Cortex of kidney (tissue), 1 donor: ENCODE data around the gene PNMA6E.
"Not testable (repeated sequence)": the region's sequence is repeated elsewhere in the genome, so short reads cannot be mapped to it uniquely, and the experiment has no call there.

Experiments used
- DNase-seq: peaks from one replicate; lab custom pipeline; 2025; lab: John Stamatoyannopoulos, UW

PNMA6E gene

GRCh38 chrX:153408221-153408721 lies 7.1 kb upstream of the PNMA6E start:
- no peak for DNase-seq

- DNase-seq = no peak
Observed at GRCh38 chrX:153407736-153408135, 6.6 kb upstream of the PNMA6E start.

- DNase-seq = no peak
Observed at GRCh38 chrX:153406903-153407302, 5.8 kb upstream of the PNMA6E start.

- no peak for DNase-seq
Observed at GRCh38 chrX:153406011-153406410, 4.9 kb upstream of the PNMA6E start.

GRCh38 chrX:153405426-153405825 lies 4.3 kb upstream of the PNMA6E start:
- DNase-seq = no peak

GRCh38 chrX:153404333-153404732 lies 3.2 kb upstream of the PNMA6E start:
- DNase-seq = not testable (repeated sequence)

- DNase-seq = no peak
Observed at GRCh38 chrX:153400146-153401132, 711 bp downstream of the PNMA6E start.

- DNase-seq = no peak
Observed at GRCh38 chrX:153398275-153398960, 2.7 kb downstream of the PNMA6E start.

- no peak for DNase-seq
Observed at GRCh38 chrX:153397256-153397960, 3.7 kb downstream of the PNMA6E start.

- DNase-seq = no peak
Observed at GRCh38 chrX:153396320-153397195, 4.6 kb downstream of the PNMA6E start.

- no peak for DNase-seq
Observed at GRCh38 chrX:153395613-153396319, 5.4 kb downstream of the PNMA6E start.

- no peak for DNase-seq
Observed at GRCh38 chrX:153394612-153395011, 6.5 kb downstream of the PNMA6E start.

- DNase-seq = no peak
Observed at GRCh38 chrX:153392642-153393321, 8.4 kb downstream of the PNMA6E start.

- DNase-seq = not testable (repeated sequence)
Observed at GRCh38 chrX:153389460-153389768, 11.7 kb downstream of the PNMA6E start.

GRCh38 chrX:153388722-153389459 lies 12.3 kb downstream of the PNMA6E start:
- no peak for DNase-seq

- no peak for DNase-seq
Observed at GRCh38 chrX:153387987-153388721, 13.0 kb downstream of the PNMA6E start.

GRCh38 chrX:153387345-153387744 lies 13.8 kb downstream of the PNMA6E start:
- no peak for DNase-seq

GRCh38 chrX:153386097-153386496 lies 15.1 kb downstream of the PNMA6E start:
- DNase-seq = no peak

GRCh38 chrX:153384973-153385372 lies 16.2 kb downstream of the PNMA6E start:
- not testable (repeated sequence) for DNase-seq
